GM18951 (cell line): ENCODE results near the gene MCF2L.

ENCODE experiments used
- POLR2A ChIP-seq: IDR thresholded peaks from 4 replicates; pipeline ENCODE4 v1.6.1; 2011; ENCODE audit warnings: mild to moderate bottlenecking; ENCODE audit not compliant: insufficient read length, insufficient read depth; ENCODE audit errors: extremely low read depth
- in situ Hi-C: fragments of 300-500 bp; cut with MboI; formaldehyde crosslinking; loops from one replicate; pipeline ENCODE4 v1.12.0; 2022; ENCODE audit warnings: low sequenced_read_pairs, mixed read lengths, inconsistent platforms; ENCODE audit not compliant: unreplicated experiment

MCF2L gene

DNA sequence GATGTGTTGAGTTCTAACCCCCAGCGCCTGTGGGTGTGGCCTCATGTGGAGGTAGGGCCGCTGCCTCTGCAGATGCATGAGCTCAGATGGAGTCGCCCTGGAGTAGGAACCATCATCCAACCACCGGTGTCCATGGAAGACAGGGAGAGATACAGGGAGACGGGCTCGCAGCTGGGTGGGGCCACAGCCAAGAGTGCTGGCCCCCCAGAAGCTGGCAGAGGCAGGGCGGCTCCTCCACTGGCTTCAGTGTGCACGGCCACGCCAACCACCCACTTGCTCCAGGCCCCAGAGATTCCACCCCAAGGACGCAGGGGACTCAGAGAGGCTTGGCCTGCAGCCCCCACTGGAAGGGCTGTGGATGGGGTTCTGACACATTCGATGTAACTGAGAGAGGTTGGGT, 5.4 kb upstream of the MCF2L start:
- TF ChIP-seq POLR2A, result no peak
- in situ Hi-C loops, result no loop called here

DNA sequence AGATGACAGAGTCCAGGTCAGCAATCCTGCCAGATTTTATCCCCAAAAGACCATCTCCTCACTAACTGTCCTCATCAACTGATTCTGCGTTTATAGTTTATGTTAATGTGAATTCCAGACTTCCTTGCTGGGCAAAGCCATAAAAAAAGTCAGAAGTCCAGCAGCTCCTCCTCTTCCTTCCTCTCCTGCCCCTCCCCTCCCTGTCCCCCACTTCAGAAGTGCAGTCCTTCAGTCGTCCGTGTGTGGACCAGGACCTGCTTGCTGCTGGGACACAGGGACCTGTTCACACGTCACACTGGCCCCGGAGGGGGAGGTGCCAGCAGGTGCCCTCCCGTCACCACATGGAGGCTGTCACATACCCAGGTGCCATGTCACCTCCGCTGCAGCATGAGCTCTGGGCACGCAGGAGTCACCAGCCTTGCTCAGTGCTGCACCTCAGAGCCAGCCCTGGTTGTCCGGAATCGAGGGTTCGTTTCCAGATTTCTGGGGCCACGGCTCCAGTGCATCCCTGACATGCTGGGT, 4.0 kb upstream of the MCF2L start:
- in situ Hi-C loops, result no loop called here
- no peak for TF ChIP-seq POLR2A

DNA sequence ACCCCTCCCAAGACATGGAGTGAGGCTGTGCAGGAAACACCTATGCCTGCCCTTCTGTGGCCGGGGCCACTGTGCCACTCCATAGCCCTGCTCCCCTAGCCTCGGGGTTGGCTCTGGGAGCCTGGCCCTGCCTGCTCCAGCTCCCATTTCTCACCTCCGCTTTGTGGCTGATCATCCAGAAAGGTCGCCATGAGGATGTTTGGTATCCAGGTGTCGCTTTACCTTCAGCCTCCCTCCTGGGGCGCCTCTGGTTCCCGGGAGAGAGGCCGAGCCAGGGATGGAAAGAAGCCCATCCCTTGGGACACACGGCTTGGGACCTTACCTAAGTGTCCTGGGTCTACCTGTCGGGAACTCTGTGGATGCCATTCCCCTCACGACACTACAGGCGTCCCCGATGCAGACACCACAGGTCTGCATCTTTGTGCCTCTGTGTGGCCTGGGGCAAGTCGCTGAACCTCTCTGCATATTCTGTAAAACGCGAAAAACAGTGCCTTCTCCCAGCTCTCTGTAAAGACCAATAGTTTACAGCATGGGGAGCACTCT, 3.4 kb upstream of the MCF2L start:
- TF ChIP-seq POLR2A, result no peak
- in situ Hi-C loops, result no loop called here

DNA sequence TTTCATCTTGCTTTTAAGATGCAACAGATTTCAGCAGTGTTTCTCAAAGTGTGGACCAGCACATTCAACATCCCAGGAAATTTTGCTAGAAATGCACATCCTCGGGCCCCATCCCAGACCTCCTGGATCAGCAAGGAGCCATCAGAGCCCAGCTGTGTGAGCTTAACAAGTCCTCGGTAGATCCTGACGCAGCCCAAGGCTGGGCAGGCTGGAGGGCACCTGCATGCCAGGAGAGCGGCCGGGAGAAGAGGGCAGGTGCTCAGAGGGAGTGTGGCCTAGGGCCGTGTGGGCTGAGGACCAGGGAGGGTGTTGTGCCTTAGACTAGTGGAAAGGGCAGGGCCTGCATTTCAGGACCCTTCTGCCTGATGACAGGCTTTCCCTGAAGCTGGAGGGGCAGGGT, 2.2 kb upstream of the MCF2L start:
- no peak for TF ChIP-seq POLR2A
- in situ Hi-C loops, result no loop called here

GRCh38 chr13:112967686-112968379, 1.2 kb upstream of the MCF2L start:
- in situ Hi-C loops, result no loop called here
- no peak for TF ChIP-seq POLR2A

GRCh38 chr13:112968380-112968909, 569 bp upstream of the MCF2L start:
- in situ Hi-C loops, result no loop called here

DNA sequence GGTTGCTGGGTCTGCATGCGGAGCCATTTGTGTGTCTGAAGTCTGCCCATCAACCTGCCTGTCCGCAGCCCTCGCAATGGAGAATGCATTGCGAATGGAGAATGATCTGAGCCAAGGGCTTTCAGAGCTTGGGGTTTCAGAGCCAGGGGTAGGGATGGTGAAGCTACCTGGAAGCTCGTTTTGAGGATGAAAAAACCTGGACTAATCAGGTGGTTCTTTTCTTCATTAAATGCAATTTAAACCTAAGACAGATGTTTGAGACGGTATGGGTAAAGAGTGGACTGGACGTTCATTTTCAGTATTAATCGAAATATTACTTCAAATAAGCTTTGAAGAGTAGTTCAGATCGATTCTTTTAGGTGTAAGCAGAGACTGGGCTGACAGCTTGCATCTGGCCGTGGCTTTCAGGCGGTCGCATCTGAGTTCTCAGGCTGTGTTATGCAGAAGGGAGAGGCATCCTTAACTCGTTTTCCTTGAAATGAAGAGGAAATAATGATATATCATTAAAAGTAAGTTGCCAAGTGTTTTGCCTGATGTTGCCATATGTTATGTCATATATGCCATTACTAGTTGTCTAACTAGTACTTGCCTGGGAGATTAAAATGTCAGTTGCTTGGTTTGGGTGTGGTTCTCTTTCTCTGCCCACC, 801 bp downstream of the MCF2L start:
- in situ Hi-C loops, result no loop called here
- TF ChIP-seq POLR2A, result no peak

More at GRCh38 chr13:112968380-112968909, 569 bp upstream of the MCF2L start:
- no peak for TF ChIP-seq POLR2A

DNA sequence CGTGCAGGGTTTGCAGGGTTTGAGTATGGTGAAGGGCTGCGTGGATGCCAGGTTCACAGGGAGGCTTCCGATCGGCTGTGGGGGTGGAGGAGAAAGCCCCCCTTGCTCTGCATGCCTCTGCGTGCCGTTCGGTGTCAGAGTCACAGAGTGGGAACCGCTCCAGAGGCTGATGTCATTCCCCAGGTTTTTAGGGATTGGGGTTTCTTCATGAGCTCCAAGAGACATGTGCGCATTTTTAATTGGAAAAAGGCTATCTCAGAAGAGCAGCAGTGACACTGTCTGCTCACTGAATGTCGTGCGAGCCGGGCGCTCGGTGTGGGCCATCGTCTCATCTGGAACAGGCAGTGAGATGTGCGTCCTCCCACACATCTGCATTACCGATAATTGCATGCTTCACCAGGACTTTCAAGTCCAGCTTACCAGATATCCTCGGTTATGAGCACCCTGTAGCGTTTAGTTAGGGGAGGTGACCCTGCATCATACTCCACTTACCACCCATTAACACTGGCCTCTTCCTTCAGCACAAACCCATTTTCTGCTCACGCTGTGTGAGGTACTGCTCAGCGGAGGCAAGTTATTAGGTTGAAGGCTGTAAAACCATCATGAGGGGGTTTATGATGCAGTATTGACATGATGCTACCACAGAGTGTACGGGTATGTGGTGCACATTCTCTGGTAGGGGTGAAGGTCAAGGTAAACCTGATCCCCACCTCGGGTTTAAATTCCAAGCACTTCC, 1.7 kb downstream of the MCF2L start:
- TF ChIP-seq POLR2A, result no peak
- in situ Hi-C loops, result no loop called here

GRCh38 chr13:112971288-112971643, 2.3 kb downstream of the MCF2L start:
- in situ Hi-C loops, result no loop called here
- TF ChIP-seq POLR2A, result no peak

DNA sequence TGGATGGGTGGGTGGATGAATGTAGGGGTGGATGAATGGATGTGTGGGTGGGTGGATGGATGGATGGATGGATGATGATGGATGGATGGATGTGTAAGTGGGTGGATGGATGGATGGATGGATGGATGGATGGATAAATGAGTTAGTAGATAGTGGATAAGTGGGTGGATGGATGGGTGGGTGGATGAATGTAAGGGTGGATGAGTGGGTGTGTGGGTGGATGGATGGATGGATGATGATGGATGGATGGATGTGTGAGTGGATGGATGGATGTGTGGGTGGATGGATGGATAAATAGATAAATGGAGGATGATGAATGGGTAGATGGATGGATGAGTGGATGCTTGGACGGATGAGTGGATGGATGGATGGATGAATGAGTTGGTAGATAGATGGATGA, 3.2 kb downstream of the MCF2L start:
- no peak for TF ChIP-seq POLR2A
- in situ Hi-C loops, result no loop called here

- in situ Hi-C loops, result no loop called here
- no peak for TF ChIP-seq POLR2A
These were observed 4.0 kb downstream of the MCF2L start for GRCh38 chr13:112972867-112973576.

DNA sequence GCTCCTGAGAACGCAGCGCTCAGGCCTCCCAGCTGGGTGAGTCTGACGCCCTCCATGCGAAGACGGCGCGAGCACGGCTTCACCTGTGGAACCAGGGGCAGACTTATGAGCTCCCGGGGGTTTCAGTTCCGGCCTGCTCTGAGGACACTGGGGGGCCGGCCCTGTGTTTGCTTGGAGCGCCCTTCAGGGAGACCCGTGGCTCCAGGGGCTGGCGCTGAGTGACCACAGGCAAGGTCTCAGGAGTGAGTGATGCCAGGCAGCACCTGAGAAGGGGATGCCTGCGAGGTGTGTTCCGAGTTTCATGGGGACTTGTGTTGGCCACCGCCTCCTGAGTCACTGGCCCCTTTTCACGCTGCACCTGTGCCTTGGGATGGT, 4.5 kb downstream of the MCF2L start:
- in situ Hi-C loops, result no loop called here
- no peak for TF ChIP-seq POLR2A

DNA sequence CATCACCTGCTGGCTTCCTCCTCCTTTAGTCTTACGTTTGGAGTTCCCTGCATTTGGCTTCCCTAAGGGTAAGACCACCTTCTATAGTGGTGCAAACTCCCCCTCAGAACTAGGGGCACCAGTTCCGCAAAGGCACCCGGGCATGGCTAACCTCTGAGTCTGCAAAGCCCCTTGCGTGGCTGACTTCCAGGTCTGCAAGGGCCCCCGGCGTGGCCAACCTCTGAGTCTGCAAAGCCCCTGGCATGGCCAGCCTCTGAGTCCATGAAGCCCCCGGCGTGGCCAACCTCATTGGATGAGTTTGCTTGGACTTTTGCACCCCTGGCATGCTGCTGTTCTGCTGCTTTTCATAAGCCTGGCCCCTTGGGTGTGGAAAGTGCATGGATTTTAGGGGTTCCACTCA, 5.1 kb downstream of the MCF2L start:
- in situ Hi-C loops, result no loop called here
- TF ChIP-seq POLR2A, result no peak
